GM12878 (cell line): ENCODE results near the gene SORT1. TPM values are rescaled to one million over a fixed set of nuclear protein-coding genes. Genes with fewer than 3 reads are reported as not detected.

Experiments
- ATAC-seq: fragments of 200-7000 bp; cut with Tn5 transposase; 3 replicates; pipeline ENCODE4 v1.9.1; 2020; ENCODE audit warnings: mild to moderate bottlenecking, moderate library complexity
- BruUV-seq: library from RNA; stranded (reverse); fragments of 400-500 nt; replicated peaks from 2 replicates; lab custom pipeline; 2021; lab: Mats Ljungman, UMichigan
- CTCF ChIA-PET: fragments of 300-600 bp; sonication (Branson Sonifier 250); formaldehyde crosslinking; extraction: SDS; loops from one replicate; lab custom pipeline; 2021; ENCODE audit warnings: inconsistent platforms; lab: Yijun Ruan, JAX
- POLR2A ChIA-PET: fragments of 350-600 bp; formaldehyde crosslinking; extraction: SDS; loops from one replicate; lab custom pipeline; 2021; ENCODE audit warnings: inconsistent platforms; lab: Charles Lee
- RAD21 ChIA-PET: fragments of 300-600 bp; sonication (Branson Sonifier 250); formaldehyde crosslinking; loops from one replicate; lab custom pipeline; 2023; ENCODE audit warnings: antibody characterized with exemption; ENCODE audit not compliant: unreplicated experiment; lab: Charles Lee
- SMC1A ChIA-PET: fragments of 300-600 bp; sonication (Branson Sonifier 250); formaldehyde crosslinking; loops from one replicate; lab custom pipeline; 2023; ENCODE audit not compliant: unreplicated experiment, uncharacterized antibody; lab: Charles Lee
- DNase-seq: peaks from one replicate; pipeline ENCODE4 v3.0.0-alpha.2; 2011; ENCODE audit warnings: low read depth, low spot score
- FAIRE-seq: peaks from 3 replicates; lab custom pipeline; 2011; peaks lifted over from hg19 to GRCh38; lab: Jason Lieb, UNC
- H2AFZ ChIP-seq: 2 replicates; pipeline ENCODE4 v1.6.0; 2011; ENCODE audit warnings: low read depth, low read length, control low read depth; ENCODE audit not compliant: control insufficient read depth
- H3K27ac ChIP-seq: 2 replicates; pipeline ENCODE4 v1.5.1; 2011; ENCODE audit warnings: control low read depth; ENCODE audit not compliant: control insufficient read depth, insufficient read depth
- H3K27me3 ChIP-seq, 2 experiments: replicated peaks in 1 of 2; 2 replicates each; pipeline versions ENCODE4 v1.6.0 to v1.6.1; 2011; ENCODE audit warnings: low read length in 1 of 2; ENCODE audit not compliant: control insufficient read depth in 2 of 2, insufficient read depth in 2 of 2
- H3K36me3 ChIP-seq, 2 experiments: 2 replicates each; pipeline ENCODE4 v1.5.1; 2011; ENCODE audit warnings: low read length in 1 of 2; ENCODE audit not compliant: control insufficient read depth in 2 of 2, insufficient read depth in 2 of 2
- H3K4me1 ChIP-seq: 2 replicates; pipeline ENCODE4 v1.6.1; 2011; ENCODE audit warnings: mild to moderate bottlenecking, low read length, moderate library complexity, mixed read lengths; ENCODE audit not compliant: control insufficient read depth, insufficient read depth
- H3K4me2 ChIP-seq: 2 replicates; pipeline ENCODE4 v1.6.0; 2011; ENCODE audit warnings: control low read depth; ENCODE audit not compliant: control insufficient read depth, insufficient read depth
- H3K4me3 ChIP-seq: fragments of 200-600 bp; sonication (generic); 2 replicates; pipeline ENCODE4 v1.5.1; 2016
- H3K79me2 ChIP-seq: 2 replicates; pipeline ENCODE4 v1.6.0; 2011; ENCODE audit warnings: low read length; ENCODE audit not compliant: control insufficient read depth, insufficient read depth
- H3K9ac ChIP-seq: 2 replicates; pipeline ENCODE4 v1.8.0; 2011; ENCODE audit warnings: low read length, control low read depth, mixed read lengths; ENCODE audit not compliant: control insufficient read depth, insufficient read depth
- H3K9me3 ChIP-seq: replicated peaks from 3 replicates; pipeline ENCODE4 v1.5.1; 2011; ENCODE audit warnings: mild to moderate bottlenecking, low read length; ENCODE audit not compliant: control insufficient read depth, insufficient read depth
- H4K20me1 ChIP-seq: 2 replicates; pipeline ENCODE4 v1.6.0; 2011; ENCODE audit not compliant: control insufficient read depth, insufficient read depth
- BCLAF1 ChIP-seq: fragments of 450-650 bp; IDR thresholded peaks from 2 replicates; pipeline ENCODE4 v1.6.1; 2017; ENCODE audit warnings: antibody characterized with exemption, mild to moderate bottlenecking, moderate library complexity
- CBFB ChIP-seq: IDR thresholded peaks from 2 replicates; pipeline ENCODE4 v1.6.1; 2016; ENCODE audit warnings: antibody characterized with exemption, low read depth
- ETV6 ChIP-seq, 2 experiments: fragments of 450-650 bp in 1 of 2; IDR thresholded peaks in 1 of 2; conservative IDR thresholded peaks in 1 of 2; 2 replicates each; pipeline ENCODE4 v1.6.1; 2014; ENCODE audit warnings: antibody characterized with exemption in 1 of 2, borderline replicate concordance in 1 of 2, low read depth in 1 of 2, mild to moderate bottlenecking in 1 of 2, moderate library complexity in 1 of 2
- EZH2 ChIP-seq: IDR thresholded peaks from 2 replicates; pipeline ENCODE4 v1.6.1; 2012; ENCODE audit warnings: low read depth, mild to moderate bottlenecking, control low read depth, inconsistent platforms, low read length, borderline replicate concordance; ENCODE audit not compliant: control insufficient read depth
- MYC ChIP-seq: IDR thresholded peaks from 2 replicates; pipeline ENCODE4 v1.6.1; 2011; ENCODE audit warnings: mild to moderate bottlenecking, low read length, moderate library complexity, inconsistent platforms; ENCODE audit not compliant: insufficient read depth, insufficient replicate concordance, insufficient read length, severe bottlenecking
- NR2C1 ChIP-seq: fragments of 450-650 bp; IDR thresholded peaks from 2 replicates; pipeline ENCODE4 v1.6.1; 2017; ENCODE audit warnings: antibody characterized with exemption, mild to moderate bottlenecking, moderate library complexity
- RBBP5 ChIP-seq: fragments of 200-600 bp; sonication (generic); conservative IDR thresholded peaks from 2 replicates; pipeline ENCODE4 v1.6.1; 2016
- RUNX3 ChIP-seq: IDR thresholded peaks from 2 replicates; pipeline ENCODE4 v1.6.1; 2012; ENCODE audit warnings: low read length, inconsistent platforms
- WGBS: methylation state at CpG from one replicate; pipeline ENCODE4 v1.1.6; 2016; ENCODE audit warnings: low lambda C conversion rate; ENCODE audit not compliant: insufficient replicate concordance, insufficient coverage; ENCODE audit errors: missing lambda C conversion rate; 5-methylcytosine and 5-hydroxymethylcytosine counted together
- in situ Hi-C: fragments of 300-500 bp; cut with MboI; formaldehyde crosslinking; loops from 9 replicates; pipeline ENCODE4 v1.14.3; 2018; ENCODE audit warnings: mixed read lengths
- intact Hi-C: fragments of 100-400 bp; cut with micrococcal nuclease; formaldehyde crosslinking; loops from one replicate; pipeline ENCODE4 v1.14.2; 2022; ENCODE audit not compliant: unreplicated experiment
- polyA plus RNA-seq, 11 experiments: library from polyadenylated mRNA; depleted of rRNA in 4 of 11; unstranded in 6 of 11; stranded (reverse) in 5 of 11; fragments of >200 nt; fragmentation: Nextera tagmentation in 4 of 11; fragmentation: Illumina TruSeq in 1 of 11; extraction: Ambion mirVana in 4 of 11; extraction: Trizol in 1 of 11; gene quantifications; 1 replicate in 1 of 11; 2 replicates in 10 of 11; pipeline versions ENCODE4 v1.2.1 to v1.2.3, GENCODE V29; 2011 to 2016; ENCODE audit warnings: inconsistent platforms in 2 of 11, missing spikeins in 2 of 11, low read depth in 1 of 11
- total RNA-seq, 4 experiments: library from RNA; depleted of rRNA in 3 of 4; stranded (reverse); fragments of >200 nt in 3 of 4; fragmentation: Illumina TruSeq in 1 of 4; extraction: Trizol in 1 of 4; gene quantifications; 2 replicates each; pipeline versions ENCODE4 v1.2.1 to v1.2.3, GENCODE V29; 2013 to 2021
- TF ChIP-seq, protein P1 (sequence below): fragments of 150-350 bp; IDR thresholded peaks from 2 replicates; pipeline ENCODE4 v1.6.1; 2016; ENCODE audit warnings: low read depth, low read length

Gene SORT1
- total and polyA plus RNA-seq, 10 of the 15 experiments (the other 5 are each of a cell fraction or from before 2014, with no cell fraction given) = 0.06 to 1.9 (median 0.33) TPM; not detected in 1

- ATAC-seq (no peak), DNase-seq (no peak), FAIRE-seq (no peak)
- no peak overlapping the region for H3K4me3 ChIP-seq
- CTCF ChIA-PET = interaction anchor here (0.6 to 4.4 kb wide), 6 partner anchors 11 to 151 kb away, joined by 3 to 33 read pairs (median 4); partner anchors contain the start of gene PSRC1
- WGBS = 86% methylated on average over 5 of the region's 5 CpGs
- TF ChIP-seq EZH2 (no peak), BCLAF1 (no peak), RBBP5 (no peak), MYC (no peak), NR2C1 (no peak), CBFB (no peak), RUNX3 (no peak), ETV6 (conservative IDR thresholded peaks at IDR 0.05 in 1 of 2, IDR thresholded peaks at IDR 0.05 in 1 of 2; ENCODE audit: borderline replicate concordance in 1 of 2, low read depth in 1 of 2) (no peak)
- TF ChIP-seq, protein P1, sequence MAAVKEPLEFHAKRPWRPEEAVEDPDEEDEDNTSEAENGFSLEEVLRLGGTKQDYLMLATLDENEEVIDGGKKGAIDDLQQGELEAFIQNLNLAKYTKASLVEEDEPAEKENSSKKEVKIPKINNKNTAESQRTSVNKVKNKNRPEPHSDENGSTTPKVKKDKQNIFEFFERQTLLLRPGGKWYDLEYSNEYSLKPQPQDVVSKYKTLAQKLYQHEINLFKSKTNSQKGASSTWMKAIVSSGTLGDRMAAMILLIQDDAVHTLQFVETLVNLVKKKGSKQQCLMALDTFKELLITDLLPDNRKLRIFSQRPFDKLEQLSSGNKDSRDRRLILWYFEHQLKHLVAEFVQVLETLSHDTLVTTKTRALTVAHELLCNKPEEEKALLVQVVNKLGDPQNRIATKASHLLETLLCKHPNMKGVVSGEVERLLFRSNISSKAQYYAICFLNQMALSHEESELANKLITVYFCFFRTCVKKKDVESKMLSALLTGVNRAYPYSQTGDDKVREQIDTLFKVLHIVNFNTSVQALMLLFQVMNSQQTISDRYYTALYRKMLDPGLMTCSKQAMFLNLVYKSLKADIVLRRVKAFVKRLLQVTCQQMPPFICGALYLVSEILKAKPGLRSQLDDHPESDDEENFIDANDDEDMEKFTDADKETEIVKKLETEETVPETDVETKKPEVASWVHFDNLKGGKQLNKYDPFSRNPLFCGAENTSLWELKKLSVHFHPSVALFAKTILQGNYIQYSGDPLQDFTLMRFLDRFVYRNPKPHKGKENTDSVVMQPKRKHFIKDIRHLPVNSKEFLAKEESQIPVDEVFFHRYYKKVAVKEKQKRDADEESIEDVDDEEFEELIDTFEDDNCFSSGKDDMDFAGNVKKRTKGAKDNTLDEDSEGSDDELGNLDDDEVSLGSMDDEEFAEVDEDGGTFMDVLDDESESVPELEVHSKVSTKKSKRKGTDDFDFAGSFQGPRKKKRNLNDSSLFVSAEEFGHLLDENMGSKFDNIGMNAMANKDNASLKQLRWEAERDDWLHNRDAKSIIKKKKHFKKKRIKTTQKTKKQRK = no peak
- no peak overlapping the region for H2AFZ ChIP-seq
- BruUV-seq = no TSS peak
- no peaks in the 10 kb centered on the region for H3K79me2 ChIP-seq
- RAD21 ChIA-PET = interaction anchor here (2.3 kb wide), 1 partner anchor 111 kb away, joined by 8 read pairs; no protein-coding TSS in a partner anchor
- H3K4me1 ChIP-seq = peaks cover 27% of the 10 kb centered on the region
- H3K9ac ChIP-seq = no peak overlapping the region
- in situ Hi-C loops = no loop called here
- H3K9me3 ChIP-seq = no peaks in the 10 kb centered on the region
- H3K27me3 ChIP-seq = no peaks in the 10 kb centered on the region
- SMC1A ChIA-PET = interaction anchor here (0.8 to 2.2 kb wide), 4 partner anchors 9 to 429 kb away, joined by 3 to 14 read pairs (median 4); partner anchors contain the start of gene SORT1
- no peak overlapping the region for H3K27ac ChIP-seq
- intact Hi-C loops = loop anchor here (10.0 kb wide), 1 partner anchor 275 kb away; the partner anchor contains the start of gene ELAPOR1
- H4K20me1 ChIP-seq = no peaks in the 10 kb centered on the region
- POLR2A ChIA-PET = interaction anchor here (0.6 kb wide), 1 partner anchor 14 kb away, joined by 4 read pairs; no protein-coding TSS in a partner anchor
- H3K36me3 ChIP-seq = no peaks in the 10 kb centered on the region
- H3K4me2 ChIP-seq = no peak overlapping the region
Observed at GRCh38 chr1:109389638-109390341, 7.9 kb downstream of the SORT1 start.
